GM18907 (cell line): ENCODE measurements around the gene ANKRD34B.
"Not testable (repeated sequence)": the region's sequence is repeated elsewhere in the genome, so short reads cannot be mapped to it uniquely, and the experiment has no call there.

Experiments used
- ATAC-seq: cut with Tn5 transposase; IDR thresholded peaks from one replicate; pipeline ENCODE4 v1.9.1; 2021; ENCODE audit warnings: mild to moderate bottlenecking, moderate library complexity; ENCODE audit not compliant: unreplicated experiment

The ANKRD34B gene

GRCh38 chr5:80569961-80570786, at the start of gene ANKRD34B:
TSS of gene ANKRD34B (minus strand) at chr5:80570280. CDS start at chr5:80560019, 10,261 bp downstream.
- ATAC-seq, result no peak

DNA sequence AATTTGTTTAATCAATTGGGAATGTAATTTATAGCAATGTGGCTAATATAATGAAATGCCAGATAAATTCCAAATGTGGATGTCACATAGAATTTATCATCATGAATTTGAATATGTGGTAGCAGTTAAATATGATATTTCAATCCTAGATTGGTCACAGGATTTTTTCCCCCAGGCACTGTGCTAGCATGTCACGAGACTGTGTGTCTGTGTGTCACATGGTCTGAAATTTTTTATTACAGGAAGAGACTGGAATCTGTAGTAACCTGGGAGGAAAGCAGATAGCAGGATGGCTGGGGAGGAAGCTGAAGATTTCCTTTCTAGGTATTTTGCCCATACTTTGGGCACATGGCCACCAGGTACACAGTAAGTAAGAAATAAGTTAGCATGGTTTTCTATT, 49.0 kb upstream of the ANKRD34B start:
- ATAC-seq, result no peak

GRCh38 chr5:80618438-80618837, 48.4 kb upstream of the ANKRD34B start:
- no peak for ATAC-seq

DNA sequence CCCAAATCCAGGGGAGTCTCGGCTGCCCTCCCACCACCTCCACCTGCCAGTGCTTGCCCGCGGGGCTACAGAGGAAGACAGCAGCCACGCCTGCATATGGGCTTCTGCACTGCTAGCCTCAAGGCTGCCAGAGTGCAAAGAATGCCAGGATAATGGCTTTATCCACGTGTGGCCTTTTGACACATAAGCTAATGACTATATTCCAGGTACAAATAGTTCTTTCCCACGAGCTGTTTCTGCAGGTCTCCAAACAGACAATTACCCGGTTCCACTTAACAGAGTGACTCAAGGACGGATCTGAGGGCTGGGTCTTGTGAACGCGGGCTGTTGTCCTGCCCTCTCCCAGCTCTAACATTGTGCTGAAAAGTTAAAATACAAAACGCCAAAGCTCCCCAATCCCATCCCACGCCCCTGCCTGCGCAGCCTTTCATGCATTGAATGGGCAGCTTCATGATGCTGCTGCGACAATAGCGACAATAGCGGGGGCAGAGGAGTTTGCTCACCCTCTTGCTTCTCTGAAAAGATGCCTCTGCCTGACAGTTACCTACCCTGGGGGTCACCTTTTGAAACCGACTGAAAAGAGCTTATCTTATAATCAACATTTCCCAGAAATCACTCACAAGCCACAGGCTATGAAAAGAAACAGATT, 45.3 kb upstream of the ANKRD34B start:
- no peak for ATAC-seq

DNA sequence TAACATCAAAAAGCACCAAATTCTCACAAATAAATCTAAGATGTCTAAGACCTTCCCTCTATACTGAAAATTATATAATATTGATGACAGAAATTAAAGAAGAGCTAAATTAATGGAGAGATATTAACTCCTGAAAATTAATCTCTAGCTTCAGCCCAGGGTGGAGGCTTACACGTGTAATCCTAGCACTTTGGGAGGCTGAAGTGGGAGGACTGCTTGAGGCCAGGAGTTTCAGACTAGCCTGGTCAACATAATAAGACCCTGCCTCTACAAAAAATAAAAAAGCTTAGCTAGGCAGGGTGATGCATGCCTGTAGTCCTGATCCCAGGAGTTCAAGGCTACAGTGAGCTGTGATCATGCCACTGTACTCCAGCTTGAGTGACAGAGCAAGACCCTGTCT, 39.6 kb upstream of the ANKRD34B start:
- no peak for ATAC-seq

DNA sequence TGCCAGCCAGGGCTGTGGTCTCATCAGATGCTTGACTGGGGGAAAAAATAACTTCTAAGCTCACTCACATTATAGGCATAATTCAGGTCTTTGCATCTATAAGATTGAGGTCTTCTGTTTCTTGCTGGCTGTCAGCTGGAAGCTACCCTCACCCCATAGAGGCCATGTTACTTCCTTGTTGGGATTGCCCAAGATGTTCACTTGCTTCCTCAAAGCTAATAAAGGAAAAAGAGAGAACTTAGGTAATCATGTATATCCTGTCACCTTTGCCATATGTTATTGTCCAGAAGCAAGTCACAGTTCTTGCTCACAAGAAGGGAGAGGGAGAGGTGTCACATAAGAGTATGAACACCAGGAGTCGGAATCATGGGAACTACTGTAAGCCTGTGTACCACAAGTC, 38.7 kb upstream of the ANKRD34B start:
- ATAC-seq, result no peak

DNA sequence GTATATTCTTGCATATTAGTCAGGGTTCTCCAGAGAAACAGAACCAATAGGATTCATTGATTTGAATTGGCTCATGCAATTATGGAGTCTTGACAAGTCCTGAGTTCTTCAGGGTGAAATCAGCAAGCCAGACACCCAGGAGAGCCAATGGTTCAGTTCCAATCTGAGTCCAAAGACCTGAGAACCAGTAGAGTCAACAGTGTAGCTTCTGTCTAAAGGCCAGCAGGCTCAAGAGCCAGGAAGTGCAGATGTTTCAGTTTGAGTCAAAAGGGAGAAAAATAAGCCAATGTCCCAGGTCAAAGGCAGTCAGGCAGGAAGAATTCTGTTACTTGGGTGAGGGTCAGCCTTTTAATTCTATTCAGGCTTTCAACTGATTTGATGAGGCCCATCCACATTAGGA, 37.8 kb upstream of the ANKRD34B start:
- ATAC-seq, result peak; percentile 83

GRCh38 chr5:80607343-80607742, 37.3 kb upstream of the ANKRD34B start:
- no peak for ATAC-seq

DNA sequence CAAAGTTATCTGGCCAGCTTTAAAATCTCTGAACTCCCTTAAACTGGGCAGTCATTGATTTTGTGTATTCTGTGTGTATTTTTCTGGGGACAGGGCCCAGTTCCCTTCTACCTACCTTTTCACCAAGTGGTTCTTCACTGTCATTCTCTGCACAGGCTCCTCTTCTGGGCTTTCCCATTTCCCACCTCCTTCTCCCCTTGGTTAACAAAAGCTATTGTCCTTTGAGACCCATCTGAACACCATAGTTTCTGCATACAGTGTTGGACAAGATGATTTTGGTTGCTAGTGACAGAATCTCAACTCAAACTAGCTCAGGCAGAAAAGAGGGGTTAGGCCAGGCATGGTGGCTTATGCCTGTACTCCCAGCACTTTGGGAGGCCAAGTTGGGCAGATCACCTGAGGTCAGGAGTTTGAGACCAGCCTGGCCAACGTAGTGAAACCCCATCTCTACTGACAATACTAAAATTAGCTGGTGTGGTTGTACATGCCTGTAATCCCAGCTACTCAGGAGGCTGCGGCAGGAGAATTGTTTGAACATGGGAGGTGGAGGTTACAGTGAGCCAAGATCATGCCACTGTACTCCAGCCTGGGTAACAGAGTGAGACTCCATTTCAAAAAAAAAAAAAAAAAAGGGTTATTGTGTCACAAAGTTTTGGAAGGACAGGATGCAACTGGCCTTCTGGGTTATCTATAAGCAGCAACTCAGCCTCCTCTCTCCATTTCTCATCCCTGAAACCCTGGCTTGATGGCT, 31.0 kb upstream of the ANKRD34B start:
- ATAC-seq, result no peak

GRCh38 chr5:80597500-80597899, 27.4 kb upstream of the ANKRD34B start:
- ATAC-seq, result no peak

DNA sequence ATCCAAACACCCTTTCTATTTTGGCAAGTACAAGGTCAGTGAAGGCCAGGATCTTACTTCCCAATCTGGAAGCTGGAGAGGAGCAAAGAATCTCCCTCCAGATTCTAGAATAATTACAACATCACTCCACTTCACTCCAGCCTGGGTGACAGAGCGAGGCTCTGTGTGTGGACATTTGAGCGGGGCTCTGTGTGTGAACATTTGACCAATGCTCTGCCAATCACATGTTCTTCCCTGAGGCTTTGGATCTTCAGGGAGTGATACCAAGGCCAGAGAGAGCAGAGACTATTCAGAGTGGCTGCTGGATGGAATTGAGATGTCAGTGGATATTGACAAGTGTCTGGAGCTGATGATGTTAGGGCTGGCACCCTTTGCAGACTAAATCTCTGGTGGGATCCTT, 24.7 kb upstream of the ANKRD34B start:
- ATAC-seq, result no peak

- no peak for ATAC-seq
Observed at GRCh38 chr5:80592761-80593160, 22.7 kb upstream of the ANKRD34B start.

DNA sequence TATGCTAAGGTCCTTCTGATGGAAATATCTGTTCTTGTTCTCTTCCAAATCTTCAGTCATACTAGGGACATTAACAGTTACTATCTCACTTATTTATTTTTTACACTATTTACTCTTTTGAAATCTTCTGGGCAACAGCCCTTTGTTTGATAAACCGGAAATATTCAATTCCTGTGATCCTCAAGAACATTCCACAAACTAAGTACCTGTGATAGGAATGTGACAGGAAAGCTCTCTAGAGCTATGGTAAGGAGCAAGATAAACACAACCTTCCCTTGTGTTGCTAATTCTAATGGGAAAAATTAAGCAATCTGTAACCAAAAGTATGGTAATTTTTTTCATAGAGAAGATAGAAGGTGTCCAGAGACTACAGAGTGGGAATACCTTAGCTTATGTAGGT, 22.0 kb upstream of the ANKRD34B start:
- ATAC-seq, result no peak

DNA sequence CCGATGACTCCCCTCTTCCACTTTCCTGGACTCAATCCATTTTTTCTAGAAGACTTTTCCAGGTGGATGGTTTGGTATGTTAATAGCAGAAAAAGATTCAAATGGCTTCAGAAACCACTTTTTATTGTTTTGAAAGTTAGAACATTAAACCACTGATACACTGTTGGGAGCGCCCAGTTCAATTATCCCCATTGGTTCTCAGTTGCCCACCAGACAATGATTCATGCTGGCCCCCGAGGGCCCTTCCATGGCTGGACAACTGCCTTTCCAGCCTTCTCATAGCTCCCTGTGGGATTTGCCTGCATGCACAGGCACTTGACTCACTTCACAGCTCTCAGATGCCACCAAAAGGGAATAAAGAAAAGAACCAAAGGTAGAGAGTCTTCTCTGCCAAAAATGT, 21.3 kb upstream of the ANKRD34B start:
- no peak for ATAC-seq

DNA sequence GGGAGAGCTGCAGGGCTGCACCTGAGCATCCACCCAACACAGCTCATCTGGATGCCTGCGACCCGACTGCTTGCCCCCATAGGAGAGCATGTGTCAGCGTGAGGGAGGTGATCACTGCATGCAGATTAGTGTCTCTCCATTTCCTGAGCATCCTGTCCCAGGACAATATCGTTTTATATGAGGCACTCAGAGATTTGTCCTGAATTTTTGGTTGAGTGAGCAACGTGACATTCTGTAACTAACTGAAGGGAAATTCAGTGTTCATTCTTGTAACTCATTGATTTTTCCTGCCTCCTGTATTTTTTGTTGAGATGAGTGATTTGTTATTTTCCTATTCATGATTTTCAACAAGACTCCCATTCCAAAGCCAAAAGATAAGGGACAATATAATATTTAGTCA, 20.7 kb upstream of the ANKRD34B start:
- ATAC-seq, result no peak

DNA sequence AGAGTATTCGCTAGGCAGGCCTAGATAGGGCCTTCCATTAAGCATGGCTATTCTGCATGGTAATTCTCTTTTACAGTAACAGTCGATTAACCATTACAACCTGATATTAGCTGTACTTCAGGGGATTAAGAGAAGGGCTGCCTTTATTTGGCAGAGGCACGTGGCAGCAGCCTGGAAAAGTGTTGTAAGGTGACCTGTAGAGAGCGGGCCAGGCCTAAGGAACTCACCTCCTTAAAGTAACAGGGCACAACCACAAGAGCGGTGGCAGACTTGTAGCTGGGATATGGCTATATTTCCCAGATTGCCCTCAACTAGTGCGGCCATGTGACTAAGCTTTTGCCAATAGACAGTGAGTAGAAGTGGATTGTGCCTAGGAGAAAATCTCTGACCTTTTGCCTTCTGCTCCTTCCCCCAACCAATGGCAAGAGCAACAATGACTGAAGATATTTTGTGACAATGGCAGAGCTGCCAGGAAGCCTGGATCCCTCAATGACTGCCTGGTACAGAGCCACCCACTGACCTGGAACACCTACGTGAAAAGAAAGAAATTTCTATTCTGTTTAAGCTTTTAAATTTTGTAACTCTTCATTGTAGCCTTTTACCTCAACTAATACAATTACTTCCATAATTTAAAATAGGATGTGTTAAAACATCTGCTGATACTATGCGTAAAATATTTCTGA, 18.9 kb upstream of the ANKRD34B start:
- no peak for ATAC-seq

DNA sequence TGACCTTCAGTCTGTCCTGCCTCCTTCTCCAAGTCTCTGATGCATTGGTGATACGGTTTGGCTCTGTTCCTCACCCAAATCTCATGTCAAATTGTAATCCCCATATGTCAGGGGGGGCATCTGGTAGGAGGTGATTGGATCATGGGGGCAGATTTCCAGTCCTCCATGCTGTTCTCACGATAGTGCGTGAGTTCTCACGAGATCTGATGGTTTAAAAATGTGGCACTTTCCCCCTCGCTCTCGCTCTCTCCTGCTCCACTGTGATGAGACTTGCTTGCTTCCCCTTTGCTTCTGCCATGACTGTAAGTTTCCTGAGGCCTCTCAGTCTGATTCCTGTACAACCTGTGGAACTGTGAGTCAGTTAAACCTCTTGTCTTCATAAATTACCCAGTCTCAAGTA, 14.7 kb upstream of the ANKRD34B start:
- ATAC-seq, result no peak

DNA sequence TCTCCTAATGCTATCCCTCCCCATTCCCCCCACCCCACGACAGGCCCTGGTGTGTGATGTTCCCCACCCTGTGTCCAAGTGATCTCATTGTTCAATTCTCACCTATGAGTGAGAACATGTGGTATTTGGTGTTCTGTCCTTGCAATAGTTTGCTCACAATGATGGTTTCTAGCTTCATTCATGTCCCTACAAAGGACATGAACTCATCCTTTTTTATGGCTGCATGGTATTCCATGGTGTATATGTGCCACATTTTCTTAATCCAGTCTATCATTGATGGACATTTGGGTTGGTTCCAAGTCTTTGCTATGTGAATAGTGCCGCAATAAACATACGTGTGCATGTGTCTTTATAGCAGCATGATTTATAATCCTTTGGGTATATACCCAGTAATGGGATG, 10.2 kb upstream of the ANKRD34B start:
- not testable (repeated sequence) for ATAC-seq

DNA sequence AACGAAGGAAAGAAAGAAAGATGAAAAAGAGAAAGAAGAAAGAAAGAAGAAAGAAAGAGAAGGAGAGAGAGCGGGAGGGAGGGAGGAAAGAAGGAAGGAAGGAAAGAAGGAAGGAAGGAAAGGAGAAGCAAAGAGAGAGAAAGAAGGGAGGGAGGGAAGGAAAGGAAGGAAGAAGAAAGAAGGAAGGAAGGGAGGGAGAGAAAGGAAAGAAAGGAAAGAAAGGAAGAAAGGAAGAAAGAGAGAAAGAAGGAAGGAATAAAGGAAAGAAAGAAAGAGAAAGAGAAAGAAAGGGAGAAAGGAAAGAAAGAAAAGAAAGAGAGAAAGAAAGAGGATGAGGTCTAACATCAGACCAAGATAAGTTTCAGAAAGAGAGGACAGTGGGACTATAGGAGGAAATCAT, 9.0 kb upstream of the ANKRD34B start:
- no peak for ATAC-seq

DNA sequence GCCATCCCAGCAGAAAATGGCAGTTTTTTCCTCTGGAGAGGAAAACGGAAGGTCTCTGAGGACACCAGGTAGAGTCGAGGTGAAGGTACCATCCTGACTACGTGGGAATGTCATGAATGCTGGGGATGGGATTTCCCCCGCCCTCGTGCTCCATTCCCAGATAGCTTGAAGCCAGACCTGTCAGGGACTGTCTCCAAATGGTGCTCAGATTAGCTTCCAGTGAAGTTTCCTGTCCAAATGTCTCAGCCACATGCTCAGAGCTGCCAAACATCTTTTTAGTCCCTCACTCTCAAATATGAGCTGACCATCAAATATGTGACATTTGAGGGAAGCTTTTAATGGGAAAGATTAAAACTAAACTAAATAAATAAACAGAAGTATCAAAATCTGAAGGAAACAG, 7.6 kb upstream of the ANKRD34B start:
- no peak for ATAC-seq

DNA sequence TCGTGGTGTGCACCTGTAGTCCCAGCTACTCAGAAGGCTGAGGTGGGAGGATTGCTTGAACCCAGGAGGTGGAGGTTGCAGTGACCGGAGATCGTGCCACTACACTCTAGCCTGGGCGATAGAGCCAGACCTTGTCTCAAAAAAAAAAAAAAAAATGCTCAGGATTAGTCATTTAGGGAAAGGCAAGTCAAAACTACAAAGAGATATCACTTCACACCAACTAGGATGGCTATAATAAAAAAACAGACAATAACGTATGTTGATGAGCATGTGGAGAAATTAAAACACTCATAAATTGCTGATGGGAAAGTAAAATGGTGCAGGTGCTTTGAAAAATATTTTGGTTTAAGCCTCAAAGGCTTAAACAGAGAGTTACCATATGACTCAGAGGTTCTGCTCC, 6.3 kb upstream of the ANKRD34B start:
- no peak for ATAC-seq
